GM21825 (cell line): ENCODE data around the gene ZBTB32.

Experiments
- ATAC-seq: cut with Tn5 transposase; IDR thresholded peaks from one replicate; pipeline ENCODE4 v1.9.1; 2021; ENCODE audit warnings: mild to moderate bottlenecking, moderate library complexity; ENCODE audit not compliant: unreplicated experiment

ZBTB32 gene

GRCh38 chr19:35734273-35734672 lies 29.9 kb downstream of the ZBTB32 start:
- ATAC-seq = no peak

- ATAC-seq = no peak
These were observed 30.5 kb downstream of the ZBTB32 start for GRCh38 chr19:35734889-35735288.

GRCh38 chr19:35736913-35737886 lies 32.8 kb downstream of the ZBTB32 start:
- no peak for ATAC-seq

- no peak for ATAC-seq
These were observed 33.9 kb downstream of the ZBTB32 start for GRCh38 chr19:35738021-35738886.

- ATAC-seq = no peak
These were observed 34.5 kb downstream of the ZBTB32 start for GRCh38 chr19:35738887-35739229.

GRCh38 chr19:35739275-35740107 lies 35.1 kb downstream of the ZBTB32 start:
- ATAC-seq = no peak

GRCh38 chr19:35740108-35740422 lies 35.7 kb downstream of the ZBTB32 start:
- ATAC-seq = peak; percentile 14

GRCh38 chr19:35740423-35741202 lies 36.3 kb downstream of the ZBTB32 start:
- ATAC-seq = peak; percentile 48

GRCh38 chr19:35741203-35741515 lies 36.8 kb downstream of the ZBTB32 start:
- ATAC-seq = no peak

GRCh38 chr19:35742121-35742724 lies 37.9 kb downstream of the ZBTB32 start, which contains the start of gene IGFLR1:
IGFLR1 (minus strand) TSS chr19:35742452; CDS start chr19:35741180, 1,272 bp downstream.
- no peak for ATAC-seq

GRCh38 chr19:35743640-35744429 lies 39.5 kb downstream of the ZBTB32 start:
- no peak for ATAC-seq

GRCh38 chr19:35744430-35745327 lies 40.3 kb downstream of the ZBTB32 start:
- peak; percentile 28 for ATAC-seq

- peak; percentile 36 for ATAC-seq
These were observed 41.1 kb downstream of the ZBTB32 start, which contains the start of the genes PSENEN and U2AF1L4 for GRCh38 chr19:35745328-35746086. PSENEN (plus strand) TSS chr19:35745651; CDS start chr19:35745931, 280 bp downstream. U2AF1L4 (minus strand) TSS chr19:35745418; CDS start chr19:35745391, 27 bp downstream.

GRCh38 chr19:35746087-35746462 lies 41.7 kb downstream of the ZBTB32 start:
- no peak for ATAC-seq

GRCh38 chr19:35746531-35746930 lies 42.2 kb downstream of the ZBTB32 start:
- no peak for ATAC-seq

GRCh38 chr19:35748106-35749020 lies 44.0 kb downstream of the ZBTB32 start, which contains the start of gene LIN37:
LIN37 (plus strand) TSS chr19:35748576; CDS start chr19:35748725, 149 bp downstream.
- ATAC-seq = peak; percentile 62
